ENCODE results near the gene CRB2. TPM values are rescaled to one million over a fixed set of nuclear protein-coding genes. Genes with fewer than 3 reads are reported as not detected.

The CRB2 gene
- total RNA-seq, 1 experiment from 2014 or later = 3.6 TPM

GRCh38 chr9:123314617-123315016 lies 41.4 kb upstream of the CRB2 start:
- H3K4me2 ChIP-seq (ENCODE audit: insufficient read depth, insufficient read length, low read length) = no peak overlapping the region
- no peak overlapping the region for H4K91ac ChIP-seq (ENCODE audit: insufficient read length, low read depth, low read length)
- no peak overlapping the region for H3K18ac ChIP-seq (ENCODE audit: insufficient read length, low read depth, low read length)
- no peak overlapping the region for H3K4ac ChIP-seq (ENCODE audit: low read depth, low read length)
- DNase-seq = no peak
- H3K79me1 ChIP-seq (ENCODE audit: insufficient read depth, low read depth, low read length, poor library complexity, severe bottlenecking) = no peaks in the 10 kb centered on the region
- H4K8ac ChIP-seq (replicated peaks; ENCODE audit: insufficient read length, low read depth, low read length) = no peak overlapping the region
- H3K9me3 Mint-ChIP-seq = peaks cover 0 to 2% of the 10 kb centered on the region in 2 experiments; a peak in 1 of 5 replicates
- H2BK120ac ChIP-seq (ENCODE audit: low read depth, low read length, poor library complexity, severe bottlenecking) = no peak overlapping the region
- peaks cover 6% of the 10 kb centered on the region for H3K27me3 Mint-ChIP-seq (ENCODE audit: low read depth)
- no peak overlapping the region for H2AK5ac ChIP-seq (ENCODE audit: insufficient read length, low read length)
- H3K27me3 ChIP-seq (ENCODE audit: insufficient read depth, low read length) = no peaks in the 10 kb centered on the region
- no peak overlapping the region for H3K27ac Mint-ChIP-seq
- H3K9me3 ChIP-seq (ENCODE audit: control insufficient read depth, low read depth, low read length) = no peaks in the 10 kb centered on the region
- H3K23ac ChIP-seq (ENCODE audit: insufficient read length, low read depth, low read length) = no peak overlapping the region
- no peak overlapping the region for H3K56ac ChIP-seq (ENCODE audit: insufficient read length, low read depth, low read length)
- H2BK15ac ChIP-seq (ENCODE audit: low read depth, low read length) = no peak overlapping the region
- no peak overlapping the region for H2BK12ac ChIP-seq (ENCODE audit: insufficient read length, low read depth, low read length)
- no peak overlapping the region for H3K14ac ChIP-seq (ENCODE audit: insufficient read depth, low read length)
- no peaks in the 10 kb centered on the region for H4K20me1 ChIP-seq (ENCODE audit: control insufficient read depth, insufficient read depth, insufficient read length)
- H3K9ac ChIP-seq (ENCODE audit: extremely low read depth, insufficient read length, low read length) = no peak overlapping the region
- WGBS (ENCODE audit: extremely low coverage, insufficient read length, low lambda C conversion rate) = no CpG with 5 or more reads among the region's 6 CpGs
- H3K4me1 ChIP-seq (ENCODE audit: insufficient read depth, low read length) = no peaks in the 10 kb centered on the region
- H2AFZ ChIP-seq (ENCODE audit: low read length) = no peak overlapping the region
- no peak overlapping the region for H3K4me3 Mint-ChIP-seq
- no peak overlapping the region for H4K5ac ChIP-seq (ENCODE audit: insufficient read length, low read depth, low read length)
- H2BK5ac ChIP-seq (ENCODE audit: insufficient read length, low read length) = no peak overlapping the region
- no peaks in the 10 kb centered on the region for H3K23me2 ChIP-seq (ENCODE audit: insufficient read length, low read depth, low read length, poor library complexity, severe bottlenecking)
- H3K4me1 Mint-ChIP-seq = peaks cover 7 to 9% of the 10 kb centered on the region in 2 experiments
- H3K36me3 Mint-ChIP-seq (ENCODE audit: insufficient read depth in 1 of 3, low read depth in 3 of 3) = no peaks in the 10 kb centered on the region
- no peak overlapping the region for H3K27ac ChIP-seq (ENCODE audit: insufficient read length, low read depth, low read length)
- H3T11ph ChIP-seq (ENCODE audit: low read length) = no peak overlapping the region
- no peak overlapping the region for H2BK20ac ChIP-seq (ENCODE audit: low read depth, low read length, poor library complexity, severe bottlenecking)
- no peaks in the 10 kb centered on the region for H3K79me2 ChIP-seq (ENCODE audit: insufficient read depth, low read length)
- TF ChIP-seq, protein P1, sequence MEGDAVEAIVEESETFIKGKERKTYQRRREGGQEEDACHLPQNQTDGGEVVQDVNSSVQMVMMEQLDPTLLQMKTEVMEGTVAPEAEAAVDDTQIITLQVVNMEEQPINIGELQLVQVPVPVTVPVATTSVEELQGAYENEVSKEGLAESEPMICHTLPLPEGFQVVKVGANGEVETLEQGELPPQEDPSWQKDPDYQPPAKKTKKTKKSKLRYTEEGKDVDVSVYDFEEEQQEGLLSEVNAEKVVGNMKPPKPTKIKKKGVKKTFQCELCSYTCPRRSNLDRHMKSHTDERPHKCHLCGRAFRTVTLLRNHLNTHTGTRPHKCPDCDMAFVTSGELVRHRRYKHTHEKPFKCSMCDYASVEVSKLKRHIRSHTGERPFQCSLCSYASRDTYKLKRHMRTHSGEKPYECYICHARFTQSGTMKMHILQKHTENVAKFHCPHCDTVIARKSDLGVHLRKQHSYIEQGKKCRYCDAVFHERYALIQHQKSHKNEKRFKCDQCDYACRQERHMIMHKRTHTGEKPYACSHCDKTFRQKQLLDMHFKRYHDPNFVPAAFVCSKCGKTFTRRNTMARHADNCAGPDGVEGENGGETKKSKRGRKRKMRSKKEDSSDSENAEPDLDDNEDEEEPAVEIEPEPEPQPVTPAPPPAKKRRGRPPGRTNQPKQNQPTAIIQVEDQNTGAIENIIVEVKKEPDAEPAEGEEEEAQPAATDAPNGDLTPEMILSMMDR (conservative IDR thresholded peaks at IDR 0.05) = no peak

Data from H9 (cell line).